Subcutaneous abdominal adipose tissue (tissue), 5 donors: ENCODE measurements around the gene KLHDC2.

ENCODE experiments used
- H3K27ac ChIP-seq: one replicate; pipeline ENCODE4 v1.7.0; 2013; ENCODE audit warnings: low read depth, mild to moderate bottlenecking, inconsistent platforms, low read length, moderate library complexity
- H3K27me3 ChIP-seq, 5 donors: one replicate each; pipeline ENCODE4 v1.7.0; 2013; ENCODE audit warnings: low read length in 5 of 5, inconsistent platforms in 1 of 5; ENCODE audit not compliant: control insufficient read depth in 5 of 5, insufficient read depth in 4 of 5
- H3K36me3 ChIP-seq, 5 donors: one replicate each; pipeline ENCODE4 v1.7.0; 2013; ENCODE audit warnings: low read length in 5 of 5; ENCODE audit not compliant: control insufficient read depth in 5 of 5, insufficient read depth in 5 of 5
- H3K4me1 ChIP-seq, 5 donors: one replicate each; pipeline ENCODE4 v1.7.0; 2013; ENCODE audit warnings: low read length in 5 of 5, mild to moderate bottlenecking in 3 of 5, moderate library complexity in 1 of 5; ENCODE audit not compliant: control insufficient read depth in 5 of 5, insufficient read depth in 5 of 5
- H3K4me3 ChIP-seq, 5 donors: one replicate each; pipeline ENCODE4 v1.7.0; 2013; ENCODE audit warnings: low read length in 5 of 5, low read depth in 1 of 5
- H3K9ac ChIP-seq, 5 donors: one replicate each; pipeline ENCODE4 v1.7.0; 2013; ENCODE audit warnings: low read length in 5 of 5, mild to moderate bottlenecking in 4 of 5, moderate library complexity in 3 of 5
- H3K9me3 ChIP-seq, 5 donors: one replicate each; pipeline ENCODE4 v1.7.0; 2013; ENCODE audit warnings: low read length in 5 of 5; ENCODE audit not compliant: control insufficient read depth in 5 of 5
- donor health status: healthy.
- donor health status: healthy.
- donor health status: healthy.
- donor health status: healthy.
- donor health status: healthy.

The KLHDC2 gene

GRCh38 chr14:49754570-49755097 lies 13.3 kb upstream of the KLHDC2 start:
- Histone ChIP-seq H3K27me3 (no peaks in the 10 kb centered on the region), H3K27ac (no peak overlapping the region), H3K4me3 (no peak overlapping the region), H3K36me3 (peaks cover 2 to 20% (median 9%) of the 10 kb centered on the region in 5 donors), H3K4me1 (no peaks in the 10 kb centered on the region), H3K9ac (no peak overlapping the region), H3K9me3 (no peaks in the 10 kb centered on the region)

- H3K27ac ChIP-seq: no peak overlapping the region
- no peak overlapping the region for H3K4me3 ChIP-seq
- H3K9me3 ChIP-seq: no peaks in the 10 kb centered on the region
- H3K36me3 ChIP-seq: peaks cover 2 to 13% (median 9%) of the 10 kb centered on the region in 5 donors
- H3K9ac ChIP-seq: no peak overlapping the region
- H3K4me1 ChIP-seq: no peaks in the 10 kb centered on the region
- H3K27me3 ChIP-seq: no peaks in the 10 kb centered on the region
Measured at GRCh38 chr14:49755378-49755777, 12.6 kb upstream of the KLHDC2 start.

GRCh38 chr14:49761839-49762551 lies 6.0 kb upstream of the KLHDC2 start:
- Histone ChIP-seq H3K9ac (no peak overlapping the region), H3K36me3 (peaks cover 0 to 2% (median 0%) of the 10 kb centered on the region in 5 donors), H3K27ac (no peak overlapping the region), H3K9me3 (no peaks in the 10 kb centered on the region), H3K4me3 (no peak overlapping the region), H3K27me3 (no peaks in the 10 kb centered on the region), H3K4me1 (peaks cover 2 to 3% (median 3%) of the 10 kb centered on the region in 5 donors)

GRCh38 chr14:49766839-49767238 lies 1.1 kb upstream of the KLHDC2 start:
- Histone ChIP-seq H3K9me3 (no peaks in the 10 kb centered on the region), H3K27ac (peak overlapping the region; percentile 98), H3K4me1 (peaks cover 13 to 34% (median 29%) of the 10 kb centered on the region in 5 donors), H3K4me3 (peak overlapping the region; percentile 79 to 100 (median 98)), H3K9ac (peak overlapping the region; percentile 81 to 94 (median 89)), H3K27me3 (no peaks in the 10 kb centered on the region), H3K36me3 (peaks cover 0 to 5% (median 0%) of the 10 kb centered on the region in 5 donors)

GRCh38 chr14:49767270-49767570 lies 733 bp upstream of the KLHDC2 start:
- peak overlapping the region; percentile 79 to 100 (median 98) for H3K4me3 ChIP-seq
- peaks cover 0 to 4% (median under 1%) of the 10 kb centered on the region in 5 donors for H3K36me3 ChIP-seq
- H3K4me1 ChIP-seq: peaks cover 13 to 34% (median 29%) of the 10 kb centered on the region in 5 donors
- H3K9ac ChIP-seq: peak overlapping the region; percentile 81 to 94 (median 89)
- no peaks in the 10 kb centered on the region for H3K27me3 ChIP-seq
- no peaks in the 10 kb centered on the region for H3K9me3 ChIP-seq
- peak overlapping the region; percentile 98 for H3K27ac ChIP-seq

GRCh38 chr14:49768301-49769121 lies 558 bp downstream of the KLHDC2 start:
- H3K27ac ChIP-seq: peak overlapping the region; percentile 98
- H3K9me3 ChIP-seq: no peaks in the 10 kb centered on the region
- peaks cover 13 to 34% (median 29%) of the 10 kb centered on the region in 5 donors for H3K4me1 ChIP-seq
- peak overlapping the region; percentile 94 to 100 (median 98) for H3K4me3 ChIP-seq
- H3K36me3 ChIP-seq: peaks cover 2 to 9% (median 5%) of the 10 kb centered on the region in 5 donors
- H3K9ac ChIP-seq: peak overlapping the region; percentile 69 to 99 (median 94)
- no peaks in the 10 kb centered on the region for H3K27me3 ChIP-seq

GRCh38 chr14:49769171-49769570 lies 1.2 kb downstream of the KLHDC2 start:
- Histone ChIP-seq H3K27me3 (no peaks in the 10 kb centered on the region), H3K4me1 (peaks cover 13 to 34% (median 33%) of the 10 kb centered on the region in 5 donors), H3K27ac (peak overlapping the region; percentile 98), H3K4me3 (peak overlapping the region; percentile 94 to 100 (median 98)), H3K36me3 (peaks cover 6 to 13% (median 9%) of the 10 kb centered on the region in 5 donors), H3K9ac (peak overlapping the region; percentile 69 to 99 (median 94)), H3K9me3 (no peaks in the 10 kb centered on the region)

GRCh38 chr14:49769581-49770211 lies 1.7 kb downstream of the KLHDC2 start:
- H3K9ac ChIP-seq: peak overlapping the region; percentile 39 to 99 (median 94)
- peak overlapping the region; percentile 98 for H3K27ac ChIP-seq

GRCh38 chr14:49770212-49770817 lies 2.4 kb downstream of the KLHDC2 start:
- peak overlapping the region in 4 of 5 donors; percentile 1 to 52 (median 24) for H3K9ac ChIP-seq
- peaks cover 13 to 34% (median 33%) of the 10 kb centered on the region in 5 donors for H3K4me1 ChIP-seq
- H3K27ac ChIP-seq: peak overlapping the region; percentile 44

More at GRCh38 chr14:49769581-49770211, 1.7 kb downstream of the KLHDC2 start:
- H3K27me3 ChIP-seq: no peaks in the 10 kb centered on the region
- H3K9me3 ChIP-seq: no peaks in the 10 kb centered on the region
- H3K4me1 ChIP-seq: peaks cover 13 to 34% (median 33%) of the 10 kb centered on the region in 5 donors
- H3K36me3 ChIP-seq: peaks cover 10 to 18% (median 14%) of the 10 kb centered on the region in 5 donors
- H3K4me3 ChIP-seq: peak overlapping the region; percentile 94 to 100 (median 98)

More at GRCh38 chr14:49770212-49770817, 2.4 kb downstream of the KLHDC2 start:
- H3K9me3 ChIP-seq: no peaks in the 10 kb centered on the region
- H3K27me3 ChIP-seq: no peaks in the 10 kb centered on the region
- H3K36me3 ChIP-seq: peaks cover 17 to 24% (median 21%) of the 10 kb centered on the region in 5 donors
- H3K4me3 ChIP-seq: peak overlapping the region in 3 of 5 donors; percentile 19 to 100 (median 45)
